NCI-H2029 treated with DMSO at 0.1 percent for 48 hours (cell line): ENCODE data around the gene LRRIQ4.

ENCODE experiments used
- DNase-seq: peaks from one replicate; lab custom pipeline; 2025; lab: John Stamatoyannopoulos, UW

LRRIQ4 gene

DNA sequence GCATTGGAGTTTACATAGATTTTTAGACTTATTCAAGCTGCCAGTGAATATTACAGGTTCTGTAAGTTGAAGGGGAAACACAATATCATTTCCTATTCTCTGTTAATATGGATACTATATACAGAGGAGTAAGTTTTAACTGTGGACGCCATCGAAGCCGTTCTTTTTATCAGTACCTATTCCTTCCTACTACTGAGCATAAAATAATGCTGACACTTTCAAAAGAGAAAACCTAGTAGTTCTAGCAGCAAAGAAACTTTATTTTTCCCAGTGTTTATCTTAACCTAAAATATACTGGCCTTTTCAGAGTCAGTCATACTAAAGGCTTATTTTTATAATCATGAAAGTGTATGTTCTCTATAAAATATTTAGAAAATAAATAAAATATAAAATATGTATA is 42.8 kb downstream of the LRRIQ4 start:
- no peak for DNase-seq

DNA sequence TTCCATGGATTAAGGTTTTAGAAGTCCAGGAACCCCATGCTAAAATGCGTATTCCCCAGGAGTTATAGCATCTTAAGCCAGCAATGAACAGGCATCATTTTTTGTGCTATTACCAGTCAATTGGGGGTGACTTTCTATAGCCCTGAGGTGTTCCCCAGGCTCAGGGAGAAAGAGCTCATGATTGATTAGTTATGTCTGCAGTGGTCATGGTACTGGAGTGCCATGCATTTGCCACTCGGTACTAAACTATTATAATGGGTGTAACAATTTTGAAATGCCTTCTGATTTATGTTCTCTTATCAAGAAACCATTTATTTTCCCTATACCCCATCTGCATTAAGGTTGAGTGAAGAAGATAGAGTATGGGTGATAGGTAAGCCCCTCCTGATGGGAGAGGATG is 45.1 kb downstream of the LRRIQ4 start:
- DNase-seq: no peak

DNA sequence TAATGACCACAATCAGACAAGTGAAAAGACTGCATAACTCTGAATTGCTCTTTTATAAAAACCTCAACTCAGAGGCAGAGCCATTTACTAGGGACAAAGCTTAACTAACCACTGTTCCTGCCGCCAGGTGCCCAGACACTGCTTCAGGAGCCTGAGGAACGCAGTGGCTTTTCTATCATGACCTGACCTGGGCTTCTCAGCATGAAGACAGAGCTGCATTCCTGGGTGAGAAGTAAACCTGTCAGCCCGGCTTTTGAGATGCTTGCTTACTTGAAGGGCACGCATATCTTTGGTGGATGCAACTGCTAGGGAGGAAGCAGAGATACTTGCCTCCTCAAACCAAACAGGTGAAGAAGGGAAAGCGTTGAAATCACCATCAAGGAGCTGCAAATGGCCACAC is 49.2 kb downstream of the LRRIQ4 start:
- DNase-seq: no peak

DNA sequence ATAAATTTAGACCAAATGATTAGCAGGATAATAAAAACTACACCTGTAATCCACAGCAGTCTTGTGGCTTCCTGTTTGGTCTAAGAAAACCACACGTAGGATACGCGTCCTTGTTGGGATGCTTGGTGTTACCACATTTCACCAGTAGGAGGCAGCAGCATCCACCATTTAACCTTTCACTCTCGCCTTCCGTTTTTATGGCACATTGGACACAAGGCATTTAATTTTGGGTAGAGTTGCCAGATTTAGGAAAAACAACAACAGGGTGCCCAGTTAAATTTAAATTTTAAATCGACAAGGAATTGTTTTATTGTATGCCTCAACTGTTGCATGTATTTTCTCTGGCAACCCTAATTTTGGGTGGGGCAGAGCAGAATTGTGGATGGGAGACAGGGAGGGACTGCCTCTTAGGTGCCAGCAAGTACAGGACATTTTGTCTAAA is 50.8 kb downstream of the LRRIQ4 start:
- DNase-seq: peak; percentile 64

DNA sequence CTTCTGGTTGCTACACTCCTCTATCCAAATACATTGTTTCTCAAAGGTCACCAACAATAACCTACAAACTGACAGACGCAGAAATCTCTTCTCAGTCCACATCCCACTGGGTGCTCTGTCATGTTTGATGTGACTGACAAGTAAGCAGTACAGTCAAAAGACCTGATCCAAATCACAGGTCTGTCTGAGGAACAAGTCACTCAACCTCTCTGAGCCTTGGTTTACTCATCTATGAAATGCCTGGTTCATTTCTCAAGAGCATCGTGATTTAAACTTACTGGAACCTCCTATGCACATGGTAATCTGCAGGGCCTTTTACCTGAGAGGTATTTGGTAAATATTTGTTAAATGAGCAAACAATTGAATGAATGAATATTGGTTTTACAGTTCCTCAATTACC is 51.6 kb downstream of the LRRIQ4 start:
- DNase-seq: no peak

DNA sequence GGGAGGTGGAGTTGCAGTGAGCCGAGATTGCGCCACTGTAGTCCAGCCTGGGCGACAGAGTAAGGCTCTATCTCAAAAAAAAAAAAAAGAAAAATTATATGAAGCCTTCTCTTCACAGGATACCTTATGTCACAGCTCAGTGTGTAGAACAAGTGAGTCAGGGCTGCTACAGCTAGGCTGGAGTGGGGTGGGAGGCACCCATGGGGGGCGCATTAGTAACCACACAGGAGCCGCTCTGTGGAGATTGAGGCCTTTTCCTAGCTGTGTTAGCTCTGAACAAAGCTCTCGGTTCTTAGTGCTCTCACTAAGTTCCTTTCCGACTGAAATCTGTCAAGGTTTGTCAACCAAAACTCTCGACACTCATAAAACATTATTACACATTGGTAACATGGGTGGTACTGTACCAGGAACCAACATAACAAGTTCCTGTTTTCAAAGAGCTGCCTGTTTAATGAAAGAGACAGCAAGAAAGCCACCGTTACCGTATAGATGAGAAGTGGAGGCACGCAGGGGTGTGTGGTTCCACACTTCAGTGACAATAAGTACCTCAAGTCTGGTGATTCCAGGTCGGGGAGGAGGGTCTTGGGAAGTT is 52.6 kb downstream of the LRRIQ4 start:
- no peak for DNase-seq

DNA sequence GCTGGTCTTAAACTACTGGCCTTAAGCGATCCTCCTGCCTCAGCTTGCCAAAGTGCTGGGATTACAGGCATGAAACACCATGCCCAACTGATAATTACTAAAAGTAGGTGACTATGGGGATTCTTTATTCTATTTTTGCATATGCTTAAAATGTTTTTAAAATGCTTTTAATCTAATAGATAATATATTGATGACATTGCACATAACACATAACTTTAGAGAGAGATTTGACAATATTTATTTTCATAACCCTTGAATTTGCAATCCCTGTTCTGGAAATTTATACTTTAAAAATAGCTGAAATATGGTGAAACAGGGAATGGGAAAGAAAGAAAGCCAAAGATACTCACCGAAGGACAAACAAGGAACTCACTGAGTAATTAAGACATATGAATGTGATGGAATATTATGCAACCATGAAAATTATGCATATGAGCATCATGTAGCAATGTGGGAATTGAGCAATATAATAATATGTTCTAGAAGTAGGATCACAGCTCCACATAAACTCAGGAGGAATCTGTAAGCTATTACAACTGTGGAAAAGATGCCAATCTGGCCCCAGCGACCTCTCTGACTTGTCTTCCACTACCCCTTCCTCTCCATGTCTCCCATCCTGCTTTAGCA is 55.0 kb downstream of the LRRIQ4 start:
- DNase-seq: no peak

DNA sequence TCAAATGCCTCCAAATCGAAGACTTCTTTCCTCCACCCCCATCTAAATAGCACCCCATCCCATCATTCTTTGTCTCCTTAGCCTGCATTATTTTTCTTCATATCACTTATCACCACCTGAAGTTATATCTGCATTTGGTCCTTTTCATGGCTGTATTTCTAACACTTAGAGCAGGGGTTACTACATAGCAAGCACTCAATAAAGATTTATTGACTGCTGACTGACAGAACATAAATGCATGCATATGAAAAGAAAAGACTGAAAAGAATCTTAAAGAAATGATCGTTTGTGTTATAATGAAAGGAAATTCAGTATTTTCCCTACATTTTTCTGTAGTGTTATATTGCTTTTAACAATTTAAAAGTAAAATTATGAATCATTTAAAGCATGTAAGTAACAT is 55.7 kb downstream of the LRRIQ4 start:
- DNase-seq: no peak

DNA sequence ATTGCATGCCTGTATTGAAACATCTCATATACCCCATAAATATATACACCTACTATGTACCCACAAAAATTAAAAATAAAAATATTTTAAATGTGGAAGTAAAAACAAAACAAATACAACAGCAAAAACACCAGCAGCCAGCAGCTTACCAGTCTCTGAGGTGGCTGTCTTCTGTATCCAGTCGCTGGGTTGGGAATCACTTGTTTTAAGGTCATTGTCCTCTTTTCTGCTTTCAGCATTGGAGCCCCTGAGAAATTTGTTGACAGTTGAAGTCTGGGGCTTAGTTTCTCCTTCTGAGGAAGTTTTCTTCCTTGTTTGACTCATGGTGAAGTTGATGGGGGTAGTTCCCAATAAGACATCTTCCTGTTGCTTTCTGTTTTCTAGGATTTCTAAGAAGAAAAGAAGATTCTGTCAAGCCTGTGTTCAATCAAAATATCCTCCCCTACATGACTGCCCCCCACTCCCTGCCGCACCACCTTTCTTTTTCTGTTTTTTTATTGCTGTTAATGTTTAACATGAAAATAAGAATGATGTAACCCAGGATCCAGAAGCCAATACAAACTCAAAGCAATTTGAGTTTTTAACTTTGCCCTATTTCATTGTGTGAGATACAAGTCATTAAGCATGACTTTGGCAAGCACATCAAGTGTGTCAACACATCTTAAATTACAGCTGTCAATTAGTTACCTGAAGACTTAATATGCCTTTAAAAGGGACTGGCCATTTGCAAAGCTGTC is 57.0 kb downstream of the LRRIQ4 start, which contains the start of gene LRRC31:
Gene LRRC31, minus strand, starts transcription at position 452 of the 737 bp plus-strand sequence. Its CDS starts 128 bp downstream, at position 324.
- DNase-seq: peak; percentile 51

DNA sequence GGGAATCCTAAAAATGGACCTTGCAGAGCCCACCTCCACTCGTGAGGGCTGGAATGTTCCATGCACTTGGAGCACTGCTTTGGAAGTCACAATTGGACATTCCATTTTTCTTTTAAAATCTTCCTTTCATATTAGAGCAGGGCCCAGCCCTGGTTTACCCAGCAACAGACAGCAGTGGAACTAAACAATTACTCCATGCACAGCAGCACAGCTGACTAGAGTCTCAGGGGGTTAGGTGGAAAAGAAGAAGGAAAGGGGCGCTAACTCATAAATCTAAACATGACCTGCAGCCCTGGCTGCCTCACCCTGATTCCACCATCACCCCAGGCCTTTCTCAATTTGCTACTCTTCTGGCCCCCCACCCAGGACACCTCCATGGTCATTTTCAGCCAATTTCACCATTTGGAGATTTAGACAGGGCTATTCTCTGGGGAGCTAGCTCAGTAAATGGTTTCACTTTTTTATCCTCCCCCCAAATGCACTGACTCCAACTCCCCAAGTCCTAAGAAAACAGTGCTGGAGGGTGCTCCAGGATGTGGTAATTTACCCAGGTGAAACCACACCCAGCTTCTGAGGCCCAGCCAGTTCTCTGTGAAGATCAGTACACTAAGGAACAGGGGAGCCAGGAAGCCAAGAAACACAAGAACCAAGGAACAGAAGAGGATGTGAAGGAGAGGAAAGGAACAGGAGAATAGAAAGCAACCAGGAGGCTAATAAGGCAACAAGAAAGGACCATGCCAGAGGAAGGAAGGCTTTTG is 58.6 kb downstream of the LRRIQ4 start:
- no peak for DNase-seq

DNA sequence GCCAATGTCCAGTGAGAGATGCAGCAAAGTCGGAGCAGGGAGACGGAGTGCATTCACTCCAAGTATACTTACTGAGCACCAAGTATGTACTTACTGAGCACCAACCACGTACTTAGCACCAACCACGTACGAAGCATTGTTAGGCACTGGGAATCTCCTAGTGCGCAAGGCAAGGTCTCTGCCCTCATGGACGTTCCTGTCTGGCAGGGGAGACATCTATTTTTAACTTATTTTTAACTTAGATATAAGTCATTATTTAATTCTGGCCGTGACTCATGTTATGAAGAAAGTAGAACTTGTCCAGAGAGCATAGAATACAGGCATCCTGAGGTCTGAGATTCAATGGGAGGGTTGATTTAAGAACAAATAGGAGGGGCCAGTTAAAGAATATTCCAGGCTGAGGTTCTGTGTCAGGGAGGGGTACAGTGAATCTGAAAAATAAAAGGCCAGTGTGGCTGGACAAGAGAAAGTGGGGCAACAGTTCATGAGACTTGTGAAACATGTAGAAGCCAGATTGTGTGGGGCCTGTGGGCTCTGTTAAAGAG is 66.4 kb downstream of the LRRIQ4 start:
- no peak for DNase-seq

DNA sequence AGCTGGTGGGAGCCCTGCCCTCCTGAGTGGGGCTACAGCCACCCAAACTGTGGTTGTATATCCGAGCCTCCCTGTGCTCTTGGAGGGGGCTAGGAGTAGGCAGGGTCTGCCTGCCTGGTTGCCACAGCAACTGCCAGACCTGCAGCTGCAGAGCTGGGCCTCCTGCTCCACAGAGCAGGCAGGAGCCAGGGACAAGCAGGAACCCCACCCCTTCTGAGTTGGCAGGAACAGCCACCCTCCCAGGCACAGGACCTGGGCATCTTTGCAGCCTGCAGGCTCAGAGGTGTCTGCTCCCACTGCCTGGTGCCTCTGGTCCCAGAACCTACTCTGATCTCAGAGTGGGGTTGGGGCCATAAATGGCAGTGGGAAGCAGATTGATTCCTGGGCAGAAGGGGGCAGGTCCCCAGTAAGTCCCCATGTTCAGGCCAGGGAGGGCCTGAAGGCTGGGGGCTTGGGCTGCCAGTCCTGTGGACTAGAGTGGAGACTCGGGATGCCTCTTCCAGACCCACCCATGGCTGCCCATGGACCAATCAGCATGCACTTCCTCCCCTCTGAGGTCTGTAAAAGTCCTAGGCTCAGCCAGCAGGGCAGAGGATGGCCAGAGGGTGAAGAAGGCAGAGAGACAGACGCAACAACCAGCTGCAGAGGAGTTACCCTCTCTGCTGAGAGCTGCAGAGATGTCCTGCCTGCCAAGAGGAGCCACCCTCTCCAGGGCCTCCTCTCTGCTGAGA is 67.3 kb downstream of the LRRIQ4 start:
- DNase-seq: no peak

DNA sequence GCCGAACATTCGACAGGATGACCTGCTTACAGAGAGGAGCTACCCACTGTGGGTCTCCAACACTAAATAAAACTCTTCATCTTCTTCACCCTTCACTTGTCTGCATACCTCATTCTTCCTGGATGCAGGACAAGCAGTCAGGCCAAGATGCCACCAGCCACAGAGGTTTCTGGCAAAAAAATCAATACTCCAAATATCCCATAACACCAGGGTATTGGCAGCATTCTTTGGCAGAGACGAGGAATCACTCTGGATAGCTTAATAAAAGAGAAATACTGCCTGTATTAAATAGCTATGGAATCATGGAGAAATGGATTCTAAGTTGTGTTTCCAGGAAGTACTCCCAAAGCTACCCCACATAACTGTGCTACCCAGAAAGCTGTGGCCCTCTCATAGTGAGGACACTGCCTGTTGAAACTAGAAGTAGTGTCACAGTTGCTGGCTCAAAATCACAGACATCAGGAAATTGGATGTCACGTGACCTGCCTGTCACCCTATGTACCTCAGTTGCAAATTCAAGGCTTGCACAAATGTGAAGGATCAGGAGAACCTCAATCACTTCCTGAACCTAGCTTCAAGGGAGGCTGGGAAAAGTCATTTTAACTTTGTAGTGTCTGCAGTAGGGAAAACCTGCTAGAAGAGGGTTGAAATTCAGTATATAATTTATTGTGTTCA is 68.0 kb downstream of the LRRIQ4 start:
- no peak for DNase-seq

DNA sequence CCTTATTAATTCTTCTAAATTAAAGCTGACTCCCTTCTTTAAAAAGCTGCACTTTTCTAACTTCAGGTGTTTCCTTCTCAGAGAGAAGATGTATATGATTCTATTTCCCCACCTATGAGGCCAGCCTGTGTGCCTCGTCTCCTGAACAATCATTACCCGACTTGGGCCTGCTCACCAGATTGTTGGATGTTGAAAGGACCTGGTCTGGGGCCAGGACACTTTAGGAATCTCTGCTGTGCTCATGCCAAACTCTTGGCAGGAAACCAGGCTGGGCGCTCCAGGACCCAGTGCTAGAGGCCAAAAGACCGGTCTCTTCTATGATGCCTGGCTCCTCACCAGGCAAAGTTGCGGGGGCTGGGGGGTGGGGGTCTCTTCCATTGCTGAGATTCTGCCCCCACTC is 74.0 kb downstream of the LRRIQ4 start:
- peak; percentile 31 for DNase-seq
